Glomerular visceral epithelial cell (primary cell): ENCODE results near the gene RCAN1.
"Not testable (repeated sequence)": the region's sequence is repeated elsewhere in the genome, so short reads cannot be mapped to it uniquely, and the experiment has no call there.

ENCODE experiments used
- DNase-seq: peaks from one replicate; pipeline ENCODE4 v3.0.0-alpha.2; 2016; ENCODE audit errors: extremely low spot score

Gene RCAN1

GRCh38 chr21:34569381-34569979, 45.4 kb downstream of the RCAN1 start:
- no peak for DNase-seq

GRCh38 chr21:34568801-34569200, 46.1 kb downstream of the RCAN1 start:
- DNase-seq, result not testable (repeated sequence)

GRCh38 chr21:34567604-34568155, 47.2 kb downstream of the RCAN1 start:
- DNase-seq, result no peak

GRCh38 chr21:34565238-34565637, 49.7 kb downstream of the RCAN1 start:
- DNase-seq, result no peak

GRCh38 chr21:34563370-34563769, 51.5 kb downstream of the RCAN1 start:
- DNase-seq, result not testable (repeated sequence)

GRCh38 chr21:34561806-34562205, 53.1 kb downstream of the RCAN1 start:
- DNase-seq, result no peak

GRCh38 chr21:34560609-34561008, 54.3 kb downstream of the RCAN1 start:
- no peak for DNase-seq

- DNase-seq, result no peak
Observed at GRCh38 chr21:34560021-34560420, 54.9 kb downstream of the RCAN1 start.

- DNase-seq, result no peak
Observed at GRCh38 chr21:34559089-34559631, 55.8 kb downstream of the RCAN1 start.

- DNase-seq, result no peak
Observed at GRCh38 chr21:34558166-34558565, 56.7 kb downstream of the RCAN1 start.

- DNase-seq, result no peak
Observed at GRCh38 chr21:34557261-34557660, 57.7 kb downstream of the RCAN1 start.

GRCh38 chr21:34554670-34555069, 60.2 kb downstream of the RCAN1 start:
- DNase-seq, result not testable (repeated sequence)

- DNase-seq, result no peak
Observed at GRCh38 chr21:34554227-34554626, 60.7 kb downstream of the RCAN1 start.

GRCh38 chr21:34553151-34553952, 61.6 kb downstream of the RCAN1 start:
- DNase-seq, result peak; percentile 60

- DNase-seq, result no peak
Observed at GRCh38 chr21:34552360-34553098, 62.4 kb downstream of the RCAN1 start.

- DNase-seq, result no peak
Observed at GRCh38 chr21:34550182-34550799, 64.6 kb downstream of the RCAN1 start.

- DNase-seq, result no peak
Observed at GRCh38 chr21:34548781-34549376, 66.0 kb downstream of the RCAN1 start.

- no peak for DNase-seq
Observed at GRCh38 chr21:34546542-34546941, 68.4 kb downstream of the RCAN1 start.

- DNase-seq, result peak; percentile 72
Observed at GRCh38 chr21:34545079-34545884, 69.6 kb downstream of the RCAN1 start.

GRCh38 chr21:34544032-34544496, 70.8 kb downstream of the RCAN1 start:
- DNase-seq, result peak; percentile 79
